Measurements from ENCODE around the gene C6orf47. TPM values are rescaled to one million over a fixed set of nuclear protein-coding genes. Genes with fewer than 3 reads are reported as not detected.
A peak's percentile ranks its signal among the peaks of the same experiment; 100 is the strongest.

Gene C6orf47
- total and polyA plus RNA-seq, 2 experiments from 2014 or later = 19.4 to 20.3 TPM

GRCh38 chr6:31690231-31691077 is 29.9 kb upstream of the C6orf47 start:
- Histone ChIP-seq H3K4me3 (no peak overlapping the region), H3K9ac (no peak overlapping the region), H3K36me3 (ENCODE audit: low read depth) (peaks cover 14% of the 10 kb centered on the region; the same call in 1 of the 2 replicates), H4K20me1 (ENCODE audit: insufficient read depth) (no peaks in the 10 kb centered on the region), H3K27ac (no peak overlapping the region), H3K9me3 (ENCODE audit: low read depth) (no peaks in the 10 kb centered on the region), H3K27me3 (replicated peaks; ENCODE audit: insufficient read depth) (no peaks in the 10 kb centered on the region), H3K9me2 (ENCODE audit: insufficient read depth) (no peaks in the 10 kb centered on the region), H2AFZ (no peak overlapping the region), H3K4me2 (ENCODE audit: unreplicated experiment) (no peak overlapping the region), H3F3A (ENCODE audit: insufficient read depth) (no peaks in the 10 kb centered on the region), H3K4me1 (ENCODE audit: insufficient read depth) (no peaks in the 10 kb centered on the region), H3K79me2 (ENCODE audit: insufficient read depth) (no peaks in the 10 kb centered on the region)
- TF ChIP-seq EZH2 (IDR thresholded peaks at IDR 0.05; ENCODE audit: insufficient read depth, poor library complexity, severe bottlenecking) = no peak
- no peak for TF ChIP-seq EZH2phosphoT487 (IDR thresholded peaks at IDR 0.05; ENCODE audit: insufficient read depth, low read depth)
- 75 to 85% methylated on average over 10 of the region's 10 CpGs for WGBS, 2 experiments (ENCODE audit: low coverage in 1 of 2, low lambda C conversion rate in 2 of 2, missing lambda C conversion rate in 2 of 2)
- in situ Hi-C loops (cut with MboI) = no loop called here
- no peak for DNase-seq

- no peaks in the 10 kb centered on the region for H3K9me2 ChIP-seq (ENCODE audit: insufficient read depth)
- 89 to 92% methylated on average over 11 of the region's 11 CpGs for WGBS, 2 experiments (ENCODE audit: low coverage in 1 of 2, low lambda C conversion rate in 2 of 2, missing lambda C conversion rate in 2 of 2)
- no peak overlapping the region for H2AFZ ChIP-seq
- H3K9me3 ChIP-seq (ENCODE audit: low read depth) = no peaks in the 10 kb centered on the region
- DNase-seq = peak; percentile 25
- peaks cover 9% of the 10 kb centered on the region; the same call in 1 of the 2 replicates for H3K36me3 ChIP-seq (ENCODE audit: low read depth)
- no peak overlapping the region for H3K9ac ChIP-seq
- no peak overlapping the region for H3K4me2 ChIP-seq (ENCODE audit: unreplicated experiment)
- H3K79me2 ChIP-seq (ENCODE audit: insufficient read depth) = no peaks in the 10 kb centered on the region
- H3K4me1 ChIP-seq (ENCODE audit: insufficient read depth) = no peaks in the 10 kb centered on the region
- no peaks in the 10 kb centered on the region for H4K20me1 ChIP-seq (ENCODE audit: insufficient read depth)
- H3K4me3 ChIP-seq = no peak overlapping the region
- H3F3A ChIP-seq (ENCODE audit: insufficient read depth) = no peaks in the 10 kb centered on the region
- no peaks in the 10 kb centered on the region for H3K27me3 ChIP-seq (replicated peaks; ENCODE audit: insufficient read depth)
- no peak for TF ChIP-seq EZH2 (IDR thresholded peaks at IDR 0.05; ENCODE audit: insufficient read depth, poor library complexity, severe bottlenecking)
- no peak for TF ChIP-seq EZH2phosphoT487 (IDR thresholded peaks at IDR 0.05; ENCODE audit: insufficient read depth, low read depth)
- in situ Hi-C loops (cut with MboI) = no loop called here
- H3K27ac ChIP-seq = no peak overlapping the region
Measured at GRCh38 chr6:31689249-31690110, 28.9 kb upstream of the C6orf47 start.

- Histone ChIP-seq H3K4me2 (ENCODE audit: unreplicated experiment) (no peak overlapping the region), H3K79me2 (ENCODE audit: insufficient read depth) (no peaks in the 10 kb centered on the region), H3K27me3 (replicated peaks; ENCODE audit: insufficient read depth) (no peaks in the 10 kb centered on the region), H3K4me3 (no peak overlapping the region), H3K9me2 (ENCODE audit: insufficient read depth) (no peaks in the 10 kb centered on the region), H3K27ac (no peak overlapping the region), H4K20me1 (ENCODE audit: insufficient read depth) (no peaks in the 10 kb centered on the region), H3K9me3 (ENCODE audit: low read depth) (no peaks in the 10 kb centered on the region), H3K9ac (no peak overlapping the region), H2AFZ (no peak overlapping the region), H3K36me3 (ENCODE audit: low read depth) (peaks cover 9% of the 10 kb centered on the region; the same call in 1 of the 2 replicates), H3K4me1 (ENCODE audit: insufficient read depth) (no peaks in the 10 kb centered on the region), H3F3A (ENCODE audit: insufficient read depth) (no peaks in the 10 kb centered on the region)
- TF ChIP-seq EZH2phosphoT487 (IDR thresholded peaks at IDR 0.05; ENCODE audit: insufficient read depth, low read depth) = no peak
- TF ChIP-seq EZH2 (IDR thresholded peaks at IDR 0.05; ENCODE audit: insufficient read depth, poor library complexity, severe bottlenecking) = no peak
- no peak for DNase-seq
- WGBS, 2 experiments (ENCODE audit: low coverage in 1 of 2, low lambda C conversion rate in 2 of 2, missing lambda C conversion rate in 2 of 2) = 76 to 85% methylated on average over 13 to 14 of the region's 14 CpGs
- in situ Hi-C loops (cut with MboI) = no loop called here
Measured at GRCh38 chr6:31687860-31688693, 27.5 kb upstream of the C6orf47 start.

GRCh38 chr6:31687321-31687720 is 26.7 kb upstream of the C6orf47 start:
- Histone ChIP-seq H3K27me3 (replicated peaks; ENCODE audit: insufficient read depth) (no peaks in the 10 kb centered on the region), H3K4me2 (ENCODE audit: unreplicated experiment) (no peak overlapping the region), H3K36me3 (ENCODE audit: low read depth) (peaks cover 9% of the 10 kb centered on the region; the same call in 1 of the 2 replicates), H3K27ac (no peak overlapping the region), H2AFZ (no peak overlapping the region), H3K9ac (no peak overlapping the region), H4K20me1 (ENCODE audit: insufficient read depth) (no peaks in the 10 kb centered on the region), H3K9me2 (ENCODE audit: insufficient read depth) (no peaks in the 10 kb centered on the region), H3K4me1 (ENCODE audit: insufficient read depth) (no peaks in the 10 kb centered on the region), H3K9me3 (ENCODE audit: low read depth) (no peaks in the 10 kb centered on the region), H3K79me2 (ENCODE audit: insufficient read depth) (no peaks in the 10 kb centered on the region), H3F3A (ENCODE audit: insufficient read depth) (peaks cover under 1% of the 10 kb centered on the region; the same call in 1 of the 2 replicates), H3K4me3 (no peak overlapping the region)
- TF ChIP-seq EZH2phosphoT487 (IDR thresholded peaks at IDR 0.05; ENCODE audit: insufficient read depth, low read depth) (no peak), EZH2 (IDR thresholded peaks at IDR 0.05; ENCODE audit: insufficient read depth, poor library complexity, severe bottlenecking) (no peak)
- in situ Hi-C loops (cut with MboI) = no loop called here
- DNase-seq = no peak
- WGBS, 2 experiments (ENCODE audit: low coverage in 1 of 2, low lambda C conversion rate in 2 of 2, missing lambda C conversion rate in 2 of 2) = 80 to 81% methylated on average over 7 to 8 of the region's 8 CpGs

Measured in GM23248 (cell line).